ENCODE results near the gene SLC7A11. TPM values are rescaled to one million over a fixed set of nuclear protein-coding genes. Genes with fewer than 3 reads are reported as not detected.

The SLC7A11 gene
- total RNA-seq, 1 donor from 2014 or later = 33.8 TPM

DNA sequence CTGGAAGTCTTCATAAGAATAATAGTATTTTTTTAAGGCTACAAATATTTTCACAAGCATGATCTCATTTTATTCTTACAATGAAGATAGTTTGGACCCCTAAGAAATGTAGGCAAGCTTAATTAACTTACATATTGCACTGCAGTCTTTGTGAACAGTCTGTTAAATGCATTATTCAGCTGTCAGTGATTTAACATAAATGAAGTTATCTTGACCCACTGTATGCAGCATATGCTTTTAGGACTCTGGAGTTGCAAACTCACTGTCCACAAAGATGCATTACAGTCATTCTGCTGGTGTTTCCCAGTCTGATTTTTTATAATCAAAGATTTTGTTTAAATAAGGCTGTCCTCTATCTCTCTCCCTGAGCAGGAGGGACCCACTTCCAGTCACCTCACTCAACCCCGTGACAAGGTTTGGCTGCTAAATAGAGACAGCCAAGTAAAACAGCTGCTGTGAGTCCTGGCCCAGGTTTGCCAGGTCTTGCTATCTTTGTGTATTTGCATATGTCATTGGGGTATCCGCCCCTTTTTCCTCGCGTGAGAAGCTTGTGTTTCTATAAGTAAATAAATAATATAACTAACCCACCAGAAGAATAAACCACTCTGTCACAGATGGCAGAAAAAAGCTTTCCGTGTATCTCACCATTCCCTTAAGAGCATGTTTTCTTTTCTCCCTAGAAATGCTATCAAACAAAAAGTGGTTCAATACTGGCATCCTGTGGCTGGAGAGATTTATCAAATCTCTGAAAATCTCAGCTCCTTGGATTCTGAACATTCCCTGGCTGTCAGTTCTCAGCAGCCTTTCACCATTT lies 67.0 kb downstream of the SLC7A11 start:
- no peaks in the 10 kb centered on the region for H3K27me3 ChIP-seq (ENCODE audit: insufficient read depth, low read length)
- H3K4me3 Mint-ChIP-seq (ENCODE audit: unreplicated experiment) = no peak overlapping the region
- H3K27me3 Mint-ChIP-seq (ENCODE audit: low read depth, unreplicated experiment) = no peaks in the 10 kb centered on the region
- H3K4me1 ChIP-seq (ENCODE audit: insufficient read depth, low read length) = no peaks in the 10 kb centered on the region
- peak; percentile 38 for DNase-seq (ENCODE audit: low read depth)
- H3K4me2 ChIP-seq (ENCODE audit: low read length) = no peak overlapping the region
- H3K9me3 Mint-ChIP-seq (ENCODE audit: unreplicated experiment) = peaks cover 2% of the 10 kb centered on the region
- no peak overlapping the region for H3K27ac ChIP-seq (ENCODE audit: low read depth, low read length)
- H3K36me3 Mint-ChIP-seq (ENCODE audit: low read depth, unreplicated experiment) = peaks cover 11% of the 10 kb centered on the region
- no peak overlapping the region for H3K27ac Mint-ChIP-seq (ENCODE audit: unreplicated experiment)
- no peaks in the 10 kb centered on the region for H3K79me2 ChIP-seq (ENCODE audit: insufficient read depth, low read length)
- H3K9me3 ChIP-seq (ENCODE audit: insufficient read depth, low read depth, low read length) = no peaks in the 10 kb centered on the region
- FAIRE-seq = peak; percentile 65
- no peaks in the 10 kb centered on the region for H3K4me1 Mint-ChIP-seq (ENCODE audit: low read depth, unreplicated experiment)
- H3K9ac ChIP-seq (ENCODE audit: low read length) = no peak overlapping the region
- no peak overlapping the region for H2AFZ ChIP-seq (ENCODE audit: low read depth, low read length)
- H3K36me3 ChIP-seq (ENCODE audit: insufficient read depth, low read length) = no peaks in the 10 kb centered on the region
- no peaks in the 10 kb centered on the region for H4K20me1 ChIP-seq (ENCODE audit: insufficient read depth, low read length)
- H3K4me3 ChIP-seq (ENCODE audit: insufficient read depth, low read depth, low read length) = no peak overlapping the region
- no peak for TF ChIP-seq CTCF (IDR thresholded peaks at IDR 0.05; ENCODE audit: insufficient read depth, low read depth, low read length)
- TF ChIP-seq EZH2 (IDR thresholded peaks at IDR 0.05; ENCODE audit: insufficient read depth, low read length) = no peak

GRCh38 chr4:138164208-138164607 lies 77.9 kb downstream of the SLC7A11 start:
- FAIRE-seq = no peak
- Histone ChIP-seq H2AFZ (ENCODE audit: low read depth, low read length) (no peak overlapping the region), H3K4me1 (ENCODE audit: insufficient read depth, low read length) (no peaks in the 10 kb centered on the region), H3K36me3 (ENCODE audit: insufficient read depth, low read length) (no peaks in the 10 kb centered on the region), H3K27ac (ENCODE audit: low read depth, low read length) (no peak overlapping the region), H3K9ac (ENCODE audit: low read length) (no peak overlapping the region), H3K9me3 (ENCODE audit: insufficient read depth, low read depth, low read length) (no peaks in the 10 kb centered on the region), H3K79me2 (ENCODE audit: insufficient read depth, low read length) (no peaks in the 10 kb centered on the region), H3K4me2 (ENCODE audit: low read length) (no peak overlapping the region), H3K4me3 (ENCODE audit: insufficient read depth, low read depth, low read length) (no peak overlapping the region), H4K20me1 (ENCODE audit: insufficient read depth, low read length) (no peaks in the 10 kb centered on the region), H3K27me3 (ENCODE audit: insufficient read depth, low read length) (no peaks in the 10 kb centered on the region)
- Mint-ChIP-seq H3K36me3 (ENCODE audit: low read depth, unreplicated experiment) (no peaks in the 10 kb centered on the region), H3K4me3 (ENCODE audit: unreplicated experiment) (no peak overlapping the region), H3K9me3 (ENCODE audit: unreplicated experiment) (no peaks in the 10 kb centered on the region), H3K4me1 (ENCODE audit: low read depth, unreplicated experiment) (peaks cover 2% of the 10 kb centered on the region), H3K27me3 (ENCODE audit: low read depth, unreplicated experiment) (no peaks in the 10 kb centered on the region), H3K27ac (ENCODE audit: unreplicated experiment) (no peak overlapping the region)
- no peak for DNase-seq (ENCODE audit: low read depth)
- no peak for TF ChIP-seq EZH2 (IDR thresholded peaks at IDR 0.05; ENCODE audit: insufficient read depth, low read length)
- TF ChIP-seq CTCF (IDR thresholded peaks at IDR 0.05; ENCODE audit: insufficient read depth, low read depth, low read length) = no peak

- no peaks in the 10 kb centered on the region for H3K9me3 Mint-ChIP-seq (ENCODE audit: unreplicated experiment)
- Histone ChIP-seq H3K79me2 (ENCODE audit: insufficient read depth, low read length) (no peaks in the 10 kb centered on the region), H3K36me3 (ENCODE audit: insufficient read depth, low read length) (no peaks in the 10 kb centered on the region), H3K9me3 (ENCODE audit: insufficient read depth, low read depth, low read length) (no peaks in the 10 kb centered on the region), H3K9ac (ENCODE audit: low read length) (no peak overlapping the region), H3K4me2 (ENCODE audit: low read length) (no peak overlapping the region), H3K4me3 (ENCODE audit: insufficient read depth, low read depth, low read length) (no peak overlapping the region), H3K27me3 (ENCODE audit: insufficient read depth, low read length) (no peaks in the 10 kb centered on the region), H3K4me1 (ENCODE audit: insufficient read depth, low read length) (no peaks in the 10 kb centered on the region), H4K20me1 (ENCODE audit: insufficient read depth, low read length) (no peaks in the 10 kb centered on the region), H3K27ac (ENCODE audit: low read depth, low read length) (no peak overlapping the region), H2AFZ (ENCODE audit: low read depth, low read length) (no peak overlapping the region)
- no peak overlapping the region for H3K4me3 Mint-ChIP-seq (ENCODE audit: unreplicated experiment)
- TF ChIP-seq EZH2 (IDR thresholded peaks at IDR 0.05; ENCODE audit: insufficient read depth, low read length) (no peak), CTCF (IDR thresholded peaks at IDR 0.05; ENCODE audit: insufficient read depth, low read depth, low read length) (no peak)
- no peaks in the 10 kb centered on the region for H3K27me3 Mint-ChIP-seq (ENCODE audit: low read depth, unreplicated experiment)
- H3K36me3 Mint-ChIP-seq (ENCODE audit: low read depth, unreplicated experiment) = no peaks in the 10 kb centered on the region
- DNase-seq (ENCODE audit: low read depth) (no peak), FAIRE-seq (no peak)
- H3K27ac Mint-ChIP-seq (ENCODE audit: unreplicated experiment) = no peak overlapping the region
- peaks cover 7% of the 10 kb centered on the region for H3K4me1 Mint-ChIP-seq (ENCODE audit: low read depth, unreplicated experiment)
These were observed 79.0 kb downstream of the SLC7A11 start for GRCh38 chr4:138163171-138163570.

All from astrocyte (in vitro differentiated cells and primary cell).